ENCODE results near the gene VTI1A. TPM values are rescaled to one million over a fixed set of nuclear protein-coding genes. Genes with fewer than 3 reads are reported as not detected.
A peak's percentile ranks its signal among the peaks of the same experiment; 100 is the strongest.

The VTI1A gene
- total RNA-seq, 6 experiments from 2014 or later, result 11.2 to 26.2 (median 12.3) TPM

DNA sequence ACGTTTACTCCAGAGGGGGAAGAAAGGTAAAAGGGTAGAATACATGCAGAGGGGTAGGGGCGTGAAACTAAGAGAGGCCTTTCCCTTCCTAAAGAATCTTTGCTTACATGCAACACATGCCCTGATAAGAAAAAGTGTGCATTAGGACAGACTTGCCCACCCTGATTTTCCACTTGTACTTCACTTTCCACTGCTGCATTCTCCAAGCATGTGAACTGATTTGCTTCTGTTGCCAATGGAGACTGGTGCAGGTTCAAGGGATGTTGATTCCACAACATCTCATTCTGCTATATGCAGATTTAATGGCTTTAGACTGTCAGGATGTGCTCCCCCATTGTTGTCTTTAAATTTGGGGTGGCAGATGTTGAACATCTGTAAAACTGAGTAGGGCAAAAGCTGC is 265.5 kb downstream of the VTI1A start:
- no peak for DNase-seq
- no peak for ATAC-seq
- peaks cover 0 to 4% (median 2%) of the 10 kb centered on the region in 4 donors for H3K4me1 ChIP-seq
- TF ChIP-seq, protein P1, sequence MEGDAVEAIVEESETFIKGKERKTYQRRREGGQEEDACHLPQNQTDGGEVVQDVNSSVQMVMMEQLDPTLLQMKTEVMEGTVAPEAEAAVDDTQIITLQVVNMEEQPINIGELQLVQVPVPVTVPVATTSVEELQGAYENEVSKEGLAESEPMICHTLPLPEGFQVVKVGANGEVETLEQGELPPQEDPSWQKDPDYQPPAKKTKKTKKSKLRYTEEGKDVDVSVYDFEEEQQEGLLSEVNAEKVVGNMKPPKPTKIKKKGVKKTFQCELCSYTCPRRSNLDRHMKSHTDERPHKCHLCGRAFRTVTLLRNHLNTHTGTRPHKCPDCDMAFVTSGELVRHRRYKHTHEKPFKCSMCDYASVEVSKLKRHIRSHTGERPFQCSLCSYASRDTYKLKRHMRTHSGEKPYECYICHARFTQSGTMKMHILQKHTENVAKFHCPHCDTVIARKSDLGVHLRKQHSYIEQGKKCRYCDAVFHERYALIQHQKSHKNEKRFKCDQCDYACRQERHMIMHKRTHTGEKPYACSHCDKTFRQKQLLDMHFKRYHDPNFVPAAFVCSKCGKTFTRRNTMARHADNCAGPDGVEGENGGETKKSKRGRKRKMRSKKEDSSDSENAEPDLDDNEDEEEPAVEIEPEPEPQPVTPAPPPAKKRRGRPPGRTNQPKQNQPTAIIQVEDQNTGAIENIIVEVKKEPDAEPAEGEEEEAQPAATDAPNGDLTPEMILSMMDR (IDR thresholded peaks at IDR 0.05), result no peak
- TF ChIP-seq POLR2A (IDR thresholded peaks at IDR 0.05), result no peak
- 81% methylated on average over 2 of the region's 2 CpGs for WGBS (ENCODE audit: insufficient coverage, low coverage, low lambda C conversion rate, missing lambda C conversion rate)
- H3K9me3 ChIP-seq, result no peaks in the 10 kb centered on the region
- no peaks in the 10 kb centered on the region for H3K27me3 ChIP-seq
- intact Hi-C loops (cut with DNase I), result no loop called here
- H3K36me3 ChIP-seq, result no peaks in the 10 kb centered on the region
- no peak overlapping the region for H3K4me3 ChIP-seq
- H3K27ac ChIP-seq, result no peak overlapping the region

DNA sequence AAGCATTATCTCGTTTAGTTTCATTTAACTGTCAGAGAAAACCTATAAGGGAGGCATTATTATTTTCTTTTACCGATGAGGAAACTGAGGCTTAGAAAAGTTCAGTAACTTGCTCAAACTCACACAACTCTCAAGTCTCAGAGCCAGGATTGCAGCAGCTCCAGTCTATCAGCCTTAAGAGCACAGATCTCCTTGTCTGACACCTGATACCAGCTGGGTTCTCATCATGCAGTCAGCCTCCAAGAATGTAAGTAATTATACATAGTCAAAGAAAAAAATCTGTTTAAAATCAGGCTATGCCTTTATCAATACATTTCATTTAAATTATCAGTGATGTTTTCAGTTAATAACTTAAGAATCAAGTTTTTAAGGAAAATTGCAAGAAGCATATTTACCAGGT is 266.4 kb downstream of the VTI1A start:
- Histone ChIP-seq H3K4me3 (no peak overlapping the region), H3K4me1 (peaks cover 0 to 5% (median 2%) of the 10 kb centered on the region in 4 donors), H3K36me3 (no peaks in the 10 kb centered on the region), H3K27me3 (no peaks in the 10 kb centered on the region), H3K9me3 (no peaks in the 10 kb centered on the region), H3K27ac (no peak overlapping the region)
- ATAC-seq (no peak), DNase-seq (no peak)
- intact Hi-C loops (cut with DNase I), result no loop called here
- TF ChIP-seq POLR2A (IDR thresholded peaks at IDR 0.05), result no peak
- TF ChIP-seq, protein P1 (IDR thresholded peaks at IDR 0.05), result no peak
- 89% methylated on average over 2 of the region's 2 CpGs for WGBS (ENCODE audit: insufficient coverage, low coverage, low lambda C conversion rate, missing lambda C conversion rate)

DNA sequence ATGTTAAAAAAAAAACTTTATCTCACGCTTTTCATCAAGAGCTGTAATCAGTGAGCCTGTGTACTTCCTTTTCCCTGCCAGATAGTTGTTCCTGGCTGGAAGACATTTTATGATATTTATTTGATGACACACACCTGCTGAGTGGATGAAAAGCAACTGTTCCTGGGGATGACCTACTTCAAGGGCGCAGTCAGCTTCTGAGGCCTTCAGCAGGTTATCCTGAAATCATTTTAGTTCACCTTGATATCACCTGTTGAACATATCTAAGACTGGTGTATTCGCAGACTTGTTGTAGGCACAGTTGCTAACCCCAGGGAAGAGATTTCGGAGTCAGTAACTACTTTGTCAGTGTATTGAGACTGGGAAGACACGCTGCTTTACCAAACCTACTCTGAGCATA is 268.6 kb downstream of the VTI1A start:
- Histone ChIP-seq H3K4me3 (no peak overlapping the region), H3K27me3 (no peaks in the 10 kb centered on the region), H3K27ac (no peak overlapping the region), H3K9me3 (no peaks in the 10 kb centered on the region), H3K4me1 (peaks cover 0 to 5% (median 2%) of the 10 kb centered on the region in 4 donors), H3K36me3 (no peaks in the 10 kb centered on the region)
- no peak for DNase-seq
- ATAC-seq, result no peak
- WGBS (ENCODE audit: insufficient coverage, low coverage, low lambda C conversion rate, missing lambda C conversion rate), result 96% methylated on average over 5 of the region's 5 CpGs
- no peak for TF ChIP-seq POLR2A (IDR thresholded peaks at IDR 0.05)
- TF ChIP-seq, protein P1 (IDR thresholded peaks at IDR 0.05), result no peak
- intact Hi-C loops (cut with DNase I), result no loop called here

GRCh38 chr10:112716076-112716475 is 269.1 kb downstream of the VTI1A start:
- 93% methylated on average over 2 of the region's 3 CpGs for WGBS (ENCODE audit: insufficient coverage, low coverage, low lambda C conversion rate, missing lambda C conversion rate)
- Histone ChIP-seq H3K27me3 (no peaks in the 10 kb centered on the region), H3K9me3 (no peaks in the 10 kb centered on the region), H3K27ac (peak overlapping the region in 1 of 3 donors; percentile 56), H3K36me3 (no peaks in the 10 kb centered on the region), H3K4me3 (no peak overlapping the region), H3K4me1 (peaks cover 0 to 5% (median 2%) of the 10 kb centered on the region in 4 donors)
- DNase-seq (no peak), ATAC-seq (no peak)
- intact Hi-C loops (cut with DNase I), result no loop called here
- TF ChIP-seq, protein P1 (IDR thresholded peaks at IDR 0.05), result no peak
- TF ChIP-seq POLR2A (IDR thresholded peaks at IDR 0.05), result no peak
